NK-92 (cell line): Measurements from ENCODE around the gene KRTCAP2.
"Not testable (repeated sequence)": the region's sequence is repeated elsewhere in the genome, so short reads cannot be mapped to it uniquely, and the experiment has no call there.

Experiments used
- DNase-seq: peaks from one replicate; lab custom pipeline; 2025; ENCODE audit not compliant: unreplicated experiment; lab: John Stamatoyannopoulos, UW

The KRTCAP2 gene

DNA sequence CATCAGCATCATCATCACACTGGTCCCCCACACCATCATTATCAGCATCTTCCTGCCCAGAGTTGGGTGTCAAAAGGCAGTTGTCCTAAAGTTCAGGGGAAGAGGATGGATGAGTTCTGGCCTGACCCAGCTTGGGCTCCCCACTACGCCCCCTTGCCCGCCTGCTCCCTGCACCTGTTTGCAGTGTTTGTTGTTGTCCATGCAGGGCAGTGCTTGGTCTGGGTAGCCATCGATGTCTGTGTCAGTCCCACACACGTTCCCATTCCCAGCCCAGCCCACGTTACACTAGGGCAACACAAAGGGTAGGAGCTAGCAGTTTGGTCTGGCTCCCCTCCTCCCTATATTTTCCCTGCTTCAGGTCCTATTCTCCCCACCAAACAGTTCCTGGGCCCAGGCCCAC, 27.8 kb upstream of the KRTCAP2 start:
- DNase-seq = no peak

DNA sequence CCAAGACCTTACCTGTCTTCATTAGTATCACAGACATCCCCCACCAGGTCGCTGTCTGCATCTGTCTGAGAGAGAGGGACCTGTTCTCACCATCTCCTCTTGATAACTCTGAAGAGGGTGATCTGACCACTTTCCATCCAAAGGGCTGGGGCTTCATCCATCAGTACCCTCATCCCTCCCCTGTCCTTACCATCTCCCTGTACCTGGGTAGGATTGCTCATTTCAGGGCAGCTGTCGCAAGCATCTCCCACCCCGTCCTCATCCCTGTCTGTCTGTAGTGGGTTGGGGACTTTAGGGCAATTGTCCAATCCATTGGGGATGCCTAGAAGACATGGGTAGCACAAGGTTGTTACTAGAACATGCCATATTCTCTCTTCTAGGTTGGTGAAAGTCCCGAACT, 26.7 kb upstream of the KRTCAP2 start:
- no peak for DNase-seq

DNA sequence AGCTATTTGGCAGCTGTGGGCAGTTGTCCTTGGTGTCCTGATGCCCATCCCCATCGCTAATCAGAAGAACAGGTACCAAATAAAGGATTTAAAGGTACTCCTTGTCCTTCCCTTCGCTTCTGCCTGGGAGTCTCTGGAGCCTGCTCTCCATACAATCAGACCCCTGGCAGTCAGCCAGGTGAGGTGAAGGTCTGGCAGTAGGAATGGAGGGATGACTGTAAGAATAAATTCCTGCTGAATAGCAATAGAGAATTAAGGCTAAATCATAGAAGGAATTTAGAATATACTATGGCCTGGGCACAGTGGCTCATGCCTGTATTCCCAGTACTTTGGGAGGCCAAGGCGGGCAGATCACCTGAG, 25.4 kb upstream of the KRTCAP2 start:
- DNase-seq = no peak

GRCh38 chr1:155197901-155198546, 24.9 kb upstream of the KRTCAP2 start:
- no peak for DNase-seq

DNA sequence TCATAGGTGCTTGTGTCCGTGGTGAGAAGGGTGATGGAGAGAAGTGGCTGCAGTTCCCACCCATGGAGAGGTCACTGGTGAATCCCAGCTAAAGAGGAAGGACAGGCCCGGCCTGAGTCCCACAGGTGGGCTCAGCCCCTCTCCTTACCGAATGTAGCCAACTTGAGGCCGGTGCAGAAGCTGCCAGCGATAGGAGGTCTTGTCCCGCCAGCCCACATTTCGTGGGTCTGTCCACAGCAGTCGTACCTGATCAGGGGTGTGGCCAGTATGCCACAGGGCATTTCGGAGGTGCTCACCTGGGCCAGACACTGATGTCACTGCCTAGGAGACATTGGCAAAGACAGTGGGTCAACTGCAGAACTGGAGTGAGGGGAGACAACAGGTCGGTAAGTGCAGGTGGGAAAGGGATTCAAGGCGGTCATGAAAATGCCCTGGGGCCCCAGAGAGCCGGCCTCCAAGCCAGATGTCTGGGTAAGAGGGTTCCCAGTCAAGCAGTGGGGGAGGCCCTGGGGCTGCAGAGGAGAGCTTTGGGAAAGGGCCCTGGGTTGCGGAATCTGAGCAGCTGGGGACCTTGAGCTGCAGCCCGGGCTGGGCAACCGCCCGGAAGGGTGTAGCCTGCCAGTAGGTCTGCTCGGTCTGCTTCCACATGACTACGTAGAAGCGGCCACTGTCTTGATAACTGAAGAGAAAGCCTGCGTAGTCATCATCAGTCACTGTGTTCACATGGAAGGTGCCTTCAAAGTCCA, 24.0 kb upstream of the KRTCAP2 start:
- no peak for DNase-seq

DNA sequence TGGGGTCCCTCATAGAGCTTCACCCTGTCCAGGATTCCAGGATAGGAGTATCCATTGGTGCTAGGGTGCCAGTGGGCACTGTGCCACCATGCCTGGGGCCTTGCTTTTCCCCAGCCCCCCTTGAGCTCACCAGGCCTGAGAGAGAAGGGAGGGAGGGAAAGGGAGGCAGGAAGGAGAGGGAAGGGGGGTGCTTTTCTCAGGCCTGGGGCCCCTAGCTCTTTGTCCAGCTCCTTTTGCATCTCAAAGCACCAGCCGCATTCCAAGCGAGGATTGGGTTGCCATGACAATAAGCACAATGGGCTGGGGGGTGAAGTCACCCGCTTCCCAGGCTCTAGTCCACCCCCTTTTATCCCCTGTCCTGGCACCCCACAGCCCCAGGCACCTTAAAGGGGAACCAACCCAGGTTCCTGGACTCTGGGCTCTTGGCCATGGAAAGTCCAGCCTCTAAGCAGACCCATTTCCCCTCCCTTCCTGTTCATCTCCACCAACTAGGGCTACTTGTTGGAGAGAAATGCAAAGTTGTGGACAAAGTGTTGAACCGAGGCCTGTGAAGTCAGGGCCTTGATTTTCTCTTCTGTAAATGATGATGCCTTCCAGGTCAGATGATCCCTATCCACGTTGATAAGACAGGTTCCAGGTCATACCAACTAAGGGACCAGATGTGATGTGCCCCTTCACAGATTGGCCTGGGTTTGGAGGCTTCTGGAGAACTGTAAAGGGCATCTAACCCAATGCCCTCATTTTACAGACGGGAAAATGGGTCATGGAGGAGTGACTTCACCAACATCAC, 23.2 kb upstream of the KRTCAP2 start:
- DNase-seq = no peak

DNA sequence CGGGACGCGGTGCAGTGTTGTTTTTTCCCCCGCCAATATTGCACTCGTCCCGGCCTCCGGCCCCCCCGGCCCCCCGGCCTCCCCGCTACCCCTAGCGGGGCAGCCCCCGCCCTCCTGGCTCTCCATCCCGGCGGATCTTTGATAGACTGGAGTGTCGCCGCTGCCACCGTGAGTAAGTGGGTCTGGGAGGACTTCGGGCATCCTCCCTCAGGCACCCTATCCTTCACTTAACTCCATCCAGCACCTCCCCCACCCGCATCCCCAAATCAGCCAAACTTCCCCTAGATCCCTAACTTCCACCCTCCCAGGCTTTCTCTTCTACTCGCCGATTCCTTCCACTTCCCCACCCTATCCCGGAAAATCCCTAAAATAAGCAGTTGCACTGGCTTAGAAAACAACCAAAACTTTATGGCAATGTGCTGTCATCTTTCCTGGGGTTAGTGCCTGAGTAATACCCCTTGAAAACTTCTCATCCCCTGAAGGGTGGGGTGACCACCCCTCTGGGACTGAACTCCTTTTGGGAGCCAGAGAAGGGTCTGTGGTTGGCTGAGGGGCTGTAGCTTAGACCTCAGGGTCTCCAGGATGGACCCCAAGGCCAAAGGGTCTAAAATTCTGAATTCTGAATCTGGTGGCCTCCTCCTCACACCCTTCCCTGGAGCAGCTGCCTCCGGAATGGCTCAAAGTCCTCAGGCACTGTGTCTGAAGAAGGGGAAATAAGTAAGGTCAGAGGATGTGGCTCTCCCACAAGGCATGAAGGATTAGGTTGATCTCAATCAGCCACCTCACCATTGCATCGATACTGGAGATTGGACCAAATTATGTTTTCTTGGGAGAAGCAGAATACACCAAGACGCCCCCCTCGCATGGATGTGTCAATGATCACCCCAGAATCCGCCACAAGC, 22.3 kb upstream of the KRTCAP2 start:
- no peak for DNase-seq

- DNase-seq = not testable (repeated sequence)
These were observed 20.8 kb upstream of the KRTCAP2 start for GRCh38 chr1:155193991-155194240.

DNA sequence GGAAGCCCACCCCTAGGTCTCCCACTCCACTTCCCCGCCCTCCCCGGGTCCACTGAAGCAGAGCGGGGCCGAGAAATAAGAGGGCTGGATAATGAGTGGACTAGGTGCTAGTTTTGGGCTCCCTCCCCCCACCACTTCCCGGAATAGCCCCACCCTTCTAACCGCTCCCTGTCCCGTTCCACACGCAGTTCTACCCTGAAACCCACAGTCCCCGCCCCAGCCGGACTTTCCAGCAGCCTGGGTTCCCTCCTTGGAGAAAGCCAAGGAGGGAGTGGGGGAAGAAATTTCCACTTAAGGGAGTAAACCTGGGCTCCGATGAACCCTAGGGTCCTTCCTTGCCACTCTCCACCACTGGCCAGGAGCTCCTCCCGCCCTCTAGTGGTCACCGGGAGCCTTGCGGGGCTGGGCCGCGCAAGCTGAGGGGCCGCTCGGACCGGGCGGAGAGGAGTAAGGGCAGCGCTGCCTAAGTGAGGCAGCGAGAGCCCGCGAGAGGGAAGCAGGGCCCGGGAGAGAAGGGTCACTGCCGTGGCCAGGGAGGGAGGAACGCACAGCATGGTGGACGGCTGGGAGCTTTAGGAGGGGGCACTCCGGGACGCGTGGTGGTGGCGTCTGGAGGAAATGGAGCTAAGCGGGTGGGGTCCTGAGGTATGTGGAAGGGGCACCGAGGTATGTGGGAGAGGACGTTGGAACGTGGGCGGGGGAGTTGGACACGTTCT, 20.3 kb upstream of the KRTCAP2 start:
- no peak for DNase-seq

DNA sequence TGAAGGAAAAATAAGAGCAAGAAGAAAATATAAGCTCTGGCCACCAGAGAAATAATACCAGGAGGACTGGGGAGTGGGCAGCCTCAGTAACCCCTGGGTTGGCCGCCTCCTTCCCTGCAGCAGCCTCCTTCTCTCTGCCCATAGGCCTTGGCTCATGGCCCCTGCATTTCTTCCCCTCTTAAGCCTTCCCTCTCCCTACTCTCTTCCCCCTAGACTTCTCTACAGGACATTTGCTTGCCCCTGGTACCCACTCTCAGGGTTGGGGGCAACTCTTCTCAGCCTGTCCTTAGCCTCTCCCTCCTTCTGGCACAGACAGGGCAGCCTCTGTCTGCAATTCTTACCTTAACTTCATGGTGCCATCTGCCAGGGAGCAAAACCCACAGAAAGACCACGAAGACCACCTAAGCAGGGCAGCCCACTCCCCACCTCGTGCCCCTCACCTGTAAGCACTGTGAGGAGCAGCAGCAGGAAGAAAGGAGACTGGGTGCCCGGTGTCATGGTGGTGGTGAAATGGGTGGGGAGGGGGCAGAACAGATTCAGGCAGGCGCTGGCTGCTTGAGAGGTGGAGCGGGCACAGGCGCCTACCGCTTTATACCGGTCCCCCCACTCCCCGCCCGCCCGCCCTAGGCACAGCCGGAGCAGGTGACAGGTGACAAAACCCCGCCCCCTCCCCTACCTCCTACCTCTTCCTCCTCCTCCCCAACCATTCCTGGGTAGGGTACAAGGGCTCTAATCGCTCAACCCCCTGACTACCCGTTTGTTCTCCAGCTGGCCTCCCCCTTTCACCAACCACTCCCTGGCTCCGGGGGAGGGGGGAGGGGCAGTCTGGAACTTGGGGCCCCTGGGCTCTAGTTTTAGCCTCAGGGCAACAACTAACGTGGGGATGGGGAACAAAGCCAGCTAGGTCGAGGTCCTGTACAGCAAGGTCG, 19.5 kb upstream of the KRTCAP2 start:
- no peak for DNase-seq

GRCh38 chr1:155191904-155192303, 18.8 kb upstream of the KRTCAP2 start:
- DNase-seq = no peak

DNA sequence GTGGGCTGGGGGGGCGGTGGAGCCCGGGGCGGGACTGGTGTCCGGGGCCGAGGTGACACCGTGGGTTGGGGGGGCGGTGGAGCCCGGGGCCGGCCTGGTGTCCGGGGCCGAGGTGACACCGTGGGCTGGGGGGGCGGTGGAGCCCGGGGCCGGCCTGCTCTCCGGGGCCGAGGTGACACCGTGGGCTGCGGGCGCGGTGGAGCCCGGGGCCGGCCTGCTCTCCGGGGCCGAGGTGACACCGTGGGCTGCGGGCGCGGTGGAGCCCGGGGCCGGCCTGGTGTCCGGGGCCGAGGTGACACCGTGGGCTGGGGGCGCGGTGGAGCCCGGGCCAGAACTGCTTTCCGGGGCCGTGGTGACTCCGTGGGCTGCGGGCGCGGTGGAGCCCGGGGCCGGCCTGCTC, 16.8 kb upstream of the KRTCAP2 start:
- not testable (repeated sequence) for DNase-seq

DNA sequence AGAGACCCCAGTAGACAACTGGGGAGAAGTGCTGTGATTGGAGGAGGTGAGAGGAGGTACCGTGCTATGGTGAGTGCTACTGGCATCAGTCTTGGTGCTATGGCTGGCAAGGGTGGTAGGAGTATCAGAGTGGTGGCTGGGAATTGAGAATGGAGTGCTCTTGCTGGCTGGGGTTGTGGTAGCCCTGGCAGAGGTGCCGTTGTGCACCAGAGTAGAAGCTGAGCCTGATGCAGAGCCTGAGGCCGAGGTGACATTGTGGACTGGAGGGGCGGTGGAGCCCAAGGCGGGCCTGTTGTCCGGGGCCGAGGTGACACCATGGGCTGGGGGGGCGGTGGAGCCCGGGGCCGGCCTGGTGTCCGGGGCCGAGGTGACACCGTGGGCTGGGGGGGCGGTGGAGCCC, 15.2 kb upstream of the KRTCAP2 start:
- DNase-seq = no peak

GRCh38 chr1:155187456-155187891, 14.4 kb upstream of the KRTCAP2 start:
- DNase-seq = no peak

DNA sequence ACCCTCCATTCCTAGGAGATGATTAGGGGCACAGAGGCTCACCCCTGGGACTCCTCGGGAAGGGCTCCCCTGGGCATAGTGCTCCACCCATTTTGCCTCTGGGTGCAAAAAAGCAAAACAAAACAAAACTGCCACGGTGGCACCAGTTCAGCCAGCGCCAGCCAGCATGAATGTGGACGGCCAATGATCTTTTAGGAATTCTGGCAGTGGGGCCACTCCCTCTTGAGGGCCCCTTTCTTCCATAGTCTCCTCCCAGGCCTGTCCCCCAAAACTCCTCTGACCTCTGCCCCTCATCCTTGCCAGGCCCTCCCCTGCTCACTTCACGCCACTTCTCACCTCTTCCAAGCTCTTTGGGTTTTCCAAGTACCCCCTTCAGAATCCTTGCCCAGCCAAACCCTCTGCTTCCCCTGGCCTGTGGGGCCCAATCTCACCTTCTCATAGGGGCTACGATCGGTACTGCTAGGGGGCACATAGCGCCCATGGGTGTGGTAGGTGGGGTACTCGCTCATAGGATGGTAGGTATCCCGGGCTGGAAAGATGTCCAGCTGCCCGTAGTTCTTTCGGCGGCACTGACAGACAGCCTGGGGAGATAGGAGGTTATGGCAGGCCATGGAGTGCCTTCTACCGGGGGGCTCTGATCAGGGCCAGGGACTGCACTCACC, 13.8 kb upstream of the KRTCAP2 start:
- DNase-seq = no peak

GRCh38 chr1:155186067-155186793, 13.1 kb upstream of the KRTCAP2 start:
- no peak for DNase-seq

GRCh38 chr1:155185783-155186066, 12.6 kb upstream of the KRTCAP2 start:
- DNase-seq = no peak
